Panc1 (cell line): ENCODE results near the gene TMEM41B. TPM values are rescaled to one million over a fixed set of nuclear protein-coding genes. Genes with fewer than 3 reads are reported as not detected.
"Not testable (repeated sequence)": the region's sequence is repeated elsewhere in the genome, so short reads cannot be mapped to it uniquely, and the experiment has no call there.

Experiments
- ATAC-seq: fragments of 200-7000 bp; cut with Tn5 transposase; 2 replicates; pipeline ENCODE4 v1.9.1; 2020; ENCODE audit warnings: mild to moderate bottlenecking, moderate library complexity
- BruUV-seq: library from RNA; stranded (reverse); fragments of 400-500 nt; replicated peaks from 2 replicates; lab custom pipeline; 2021; lab: Mats Ljungman, UMichigan
- CTCF ChIA-PET: fragments of 300-600 bp; sonication (Branson Sonifier 250); formaldehyde crosslinking; loops from one replicate; lab custom pipeline; 2022; ENCODE audit warnings: antibody characterized with exemption; lab: Charles Lee
- POLR2A ChIA-PET: fragments of 300-600 bp; sonication (Branson Sonifier 250); formaldehyde crosslinking; loops from one replicate; lab custom pipeline; 2022; ENCODE audit warnings: antibody characterized with exemption; lab: Charles Lee
- DNase-seq: peaks from one replicate; pipeline ENCODE4 v3.0.0-alpha.2; 2010; ENCODE audit warnings: low read depth, low spot score
- H3K27ac ChIP-seq: 2 replicates; pipeline ENCODE4 v1.5.1; 2011; ENCODE audit warnings: mild to moderate bottlenecking, low read length, inconsistent platforms
- H3K27me3 ChIP-seq: fragments of 200-500 bp; sonication (Bioruptor generic); 2 replicates; pipeline ENCODE4 v1.6.0; 2014; ENCODE audit warnings: low read length, inconsistent platforms; ENCODE audit not compliant: control insufficient read depth, insufficient read depth
- H3K36me3 ChIP-seq: fragments of 200-500 bp; sonication (Bioruptor generic); 2 replicates; pipeline ENCODE4 v1.5.1; 2014; ENCODE audit warnings: inconsistent platforms, mild to moderate bottlenecking, low read length, moderate library complexity; ENCODE audit not compliant: control insufficient read depth, insufficient read depth
- H3K4me1 ChIP-seq: 2 replicates; pipeline ENCODE4 v1.5.1; 2011; ENCODE audit warnings: inconsistent platforms, mild to moderate bottlenecking, low read length, moderate library complexity; ENCODE audit not compliant: control insufficient read depth, insufficient read depth
- H3K4me3 ChIP-seq, 2 experiments: 2 replicates each; pipeline ENCODE4 v1.5.1; 2011 to 2012; ENCODE audit warnings: low read depth in 2 of 2, low read length in 2 of 2, mild to moderate bottlenecking in 2 of 2, inconsistent platforms in 1 of 2, moderate library complexity in 1 of 2
- H3K9me3 ChIP-seq: fragments of 200-500 bp; sonication (Bioruptor generic); 2 replicates; pipeline ENCODE4 v1.5.1; 2014; ENCODE audit warnings: low read depth, mild to moderate bottlenecking, inconsistent platforms, low read length, moderate library complexity; ENCODE audit not compliant: control insufficient read depth, insufficient read depth
- CTCF ChIP-seq: fragments of 450-650 bp; IDR thresholded peaks from 2 replicates; pipeline ENCODE4 v1.5.1; 2017; ENCODE audit warnings: mild to moderate bottlenecking
- POLR2AphosphoS5 ChIP-seq: IDR thresholded peaks from 2 replicates; pipeline ENCODE4 v1.6.1; 2012; ENCODE audit warnings: mild to moderate bottlenecking, low read depth, low read length, moderate library complexity
- REST ChIP-seq, 2 experiments: IDR thresholded peaks; 2 replicates each; pipeline ENCODE4 v1.6.1; 2011 to 2012; ENCODE audit warnings: low read depth in 2 of 2, control low read depth in 1 of 2, low read length in 1 of 2, mild to moderate bottlenecking in 1 of 2, moderate library complexity in 1 of 2; ENCODE audit not compliant: insufficient read depth in 1 of 2
- SIN3A ChIP-seq: IDR thresholded peaks from 2 replicates; pipeline ENCODE4 v1.6.1; 2012; ENCODE audit warnings: low read depth, mild to moderate bottlenecking, low read length, moderate library complexity, borderline replicate concordance; ENCODE audit not compliant: insufficient read depth
- TCF7L2 ChIP-seq: IDR thresholded peaks from 2 replicates; pipeline ENCODE4 v1.6.1; 2011; ENCODE audit warnings: mild to moderate bottlenecking, low read depth, low read length, inconsistent platforms
- in situ Hi-C: cut with HindIII; loops from 2 replicates; pipeline ENCODE4 v1.10.0; 2016; ENCODE audit warnings: low sequenced_read_pairs, low pct_unique_long_range_greater_than_20kb
- intact Hi-C: fragments of 100-400 bp; cut with micrococcal nuclease; formaldehyde crosslinking; loops from one replicate; pipeline ENCODE4 v1.10.0; 2022; ENCODE audit not compliant: unreplicated experiment
- total RNA-seq: library from RNA; stranded (reverse); gene quantifications from one replicate; pipeline ENCODE4 v1.2.1, GENCODE V29; 2021; ENCODE audit not compliant: unreplicated experiment

Gene TMEM41B
- total RNA-seq, 1 experiment from 2014 or later: 126 TPM

- no peak overlapping the region for H3K27ac ChIP-seq
- in situ Hi-C loops: no loop called here
- H3K36me3 ChIP-seq: no peaks in the 10 kb centered on the region
- intact Hi-C loops: no loop called here
- TF ChIP-seq SIN3A (no peak), CTCF (no peak), REST (IDR thresholded peaks at IDR 0.05; ENCODE audit: insufficient read depth in 1 of 2, low read depth in 2 of 2, low read length in 1 of 2) (no peak), POLR2AphosphoS5 (no peak), TCF7L2 (no peak)
- CTCF ChIA-PET: no interaction called here
- ATAC-seq (no peak), DNase-seq (no peak)
- no peaks in the 10 kb centered on the region for H3K9me3 ChIP-seq
- POLR2A ChIA-PET: interaction anchor here (0.7 kb wide), 1 partner anchor 273 kb away, joined by 3 read pairs; no protein-coding TSS in a partner anchor
- peaks cover 14% of the 10 kb centered on the region for H3K4me1 ChIP-seq
- no peaks in the 10 kb centered on the region for H3K27me3 ChIP-seq
- no peak overlapping the region for H3K4me3 ChIP-seq
- TSS peak; percentile 29 for BruUV-seq
Observed at GRCh38 chr11:9247863-9248262, 66.5 kb downstream of the TMEM41B start.

GRCh38 chr11:9236242-9236641, 78.2 kb downstream of the TMEM41B start:
- BruUV-seq, H3K9me3 ChIP-seq, H3K4me1 ChIP-seq, ATAC-seq, in situ Hi-C loops, H3K27ac ChIP-seq, CTCF ChIA-PET, POLR2A ChIA-PET, intact Hi-C loops, H3K36me3 ChIP-seq, DNase-seq, H3K27me3 ChIP-seq, H3K4me3 ChIP-seq: not testable (repeated sequence)

GRCh38 chr11:9232482-9232881, 81.9 kb downstream of the TMEM41B start:
- TF ChIP-seq TCF7L2: no peak
- no peak for TF ChIP-seq SIN3A
- no peak for TF ChIP-seq POLR2AphosphoS5
- TF ChIP-seq CTCF: no peak
- TF ChIP-seq REST (IDR thresholded peaks at IDR 0.05; ENCODE audit: insufficient read depth in 1 of 2, low read depth in 2 of 2, low read length in 1 of 2): no peak
- POLR2A ChIA-PET: interaction anchor here (0.6 kb wide), 1 partner anchor 72 kb away, joined by 7 read pairs; no protein-coding TSS in a partner anchor
- CTCF ChIA-PET: no interaction called here
- Histone ChIP-seq H3K36me3 (no peaks in the 10 kb centered on the region), H3K4me3 (no peak overlapping the region), H3K4me1 (peaks cover 6% of the 10 kb centered on the region; the same call in 1 of the 2 replicates), H3K27me3 (no peaks in the 10 kb centered on the region), H3K27ac (no peak overlapping the region), H3K9me3 (no peaks in the 10 kb centered on the region)
- DNase-seq: no peak
- in situ Hi-C loops: no loop called here
- intact Hi-C loops: no loop called here
- ATAC-seq: no peak
- BruUV-seq: no TSS peak
